HuH-7 (cell line): Measurements from ENCODE around the gene PHLPP1.
"Not testable (repeated sequence)": the region's sequence is repeated elsewhere in the genome, so short reads cannot be mapped to it uniquely, and the experiment has no call there.

Source experiments
- DNase-seq: peaks from one replicate; pipeline ENCODE4 v3.0.0; 2011; ENCODE audit warnings: low spot score

The PHLPP1 gene

DNA sequence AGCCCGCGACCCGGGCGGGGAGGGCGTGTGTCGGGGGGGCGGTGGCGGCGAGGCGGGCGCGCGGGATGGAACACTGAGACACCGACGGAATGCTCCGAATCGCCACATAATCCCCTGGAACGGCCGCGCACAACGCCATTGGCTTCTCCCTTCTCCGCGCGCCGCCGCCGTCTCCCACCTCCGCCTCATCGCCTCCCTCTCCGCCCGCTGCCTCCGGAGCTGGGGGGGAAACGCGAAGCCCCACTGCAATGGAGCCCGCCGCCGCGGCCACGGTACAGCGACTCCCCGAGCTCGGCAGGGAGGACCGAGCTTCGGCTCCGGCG is at the start of gene PHLPP1:
Gene PHLPP1, plus strand, starts transcription at position 106 of the 323 bp plus-strand sequence. Its CDS starts 143 bp downstream, at position 249.
- no peak for DNase-seq

DNA sequence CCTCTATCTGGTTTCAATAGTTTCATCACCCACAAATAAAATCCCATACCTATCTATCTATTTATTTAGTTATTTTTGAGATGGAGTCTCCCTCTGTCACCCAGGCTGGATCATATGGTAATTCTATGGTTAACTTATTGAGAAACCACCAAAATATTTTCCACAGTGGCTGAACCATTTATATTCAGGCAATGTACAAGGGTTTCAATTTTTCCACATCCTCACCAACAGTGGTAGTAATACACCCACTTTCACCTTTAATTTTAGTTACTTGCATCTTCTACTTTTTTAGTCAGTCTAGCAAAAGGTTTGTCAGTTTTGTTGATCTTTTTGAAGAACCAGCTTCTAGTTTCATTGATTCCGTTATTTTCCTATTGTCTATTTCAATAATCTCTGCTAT is 46.1 kb upstream of the PHLPP1 start:
- DNase-seq, result no peak

DNA sequence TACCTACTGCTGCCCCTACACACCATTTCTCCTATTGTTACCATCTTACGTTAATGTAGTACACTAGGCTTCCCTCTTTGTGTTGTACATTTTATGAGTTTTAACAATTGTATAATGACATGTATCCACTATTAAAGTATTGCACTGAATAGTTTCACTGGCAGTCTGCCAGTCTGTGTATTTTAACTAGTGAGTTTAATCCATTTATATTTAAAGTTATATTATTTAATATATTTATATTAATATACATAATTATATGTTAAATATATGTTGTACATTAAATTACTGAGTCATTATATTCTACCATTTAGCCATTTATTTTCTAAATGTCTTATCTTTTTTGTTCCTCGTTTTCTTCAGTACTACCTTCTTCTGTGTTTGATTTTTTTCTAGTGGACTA is 44.8 kb upstream of the PHLPP1 start:
- no peak for DNase-seq

DNA sequence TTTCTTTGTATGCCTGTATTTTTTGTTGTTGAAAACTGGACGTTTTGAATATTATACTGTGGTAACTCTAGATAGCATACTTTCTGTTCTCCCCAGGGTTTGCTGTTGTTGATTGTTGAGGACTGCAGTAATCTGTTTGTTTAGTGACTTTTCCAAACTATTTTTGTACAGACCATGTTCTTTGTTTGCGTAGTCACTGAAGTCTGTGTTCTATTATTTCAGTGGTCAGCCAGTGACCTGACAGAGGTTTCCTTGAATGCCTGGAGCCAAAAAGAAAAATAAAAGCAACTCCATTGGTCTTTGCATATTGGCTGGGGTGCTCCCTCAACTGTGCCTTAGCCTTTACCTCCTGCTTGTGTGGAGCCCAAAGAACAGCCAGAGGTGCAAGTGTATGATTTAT is 42.7 kb upstream of the PHLPP1 start:
- peak; percentile 14 for DNase-seq

DNA sequence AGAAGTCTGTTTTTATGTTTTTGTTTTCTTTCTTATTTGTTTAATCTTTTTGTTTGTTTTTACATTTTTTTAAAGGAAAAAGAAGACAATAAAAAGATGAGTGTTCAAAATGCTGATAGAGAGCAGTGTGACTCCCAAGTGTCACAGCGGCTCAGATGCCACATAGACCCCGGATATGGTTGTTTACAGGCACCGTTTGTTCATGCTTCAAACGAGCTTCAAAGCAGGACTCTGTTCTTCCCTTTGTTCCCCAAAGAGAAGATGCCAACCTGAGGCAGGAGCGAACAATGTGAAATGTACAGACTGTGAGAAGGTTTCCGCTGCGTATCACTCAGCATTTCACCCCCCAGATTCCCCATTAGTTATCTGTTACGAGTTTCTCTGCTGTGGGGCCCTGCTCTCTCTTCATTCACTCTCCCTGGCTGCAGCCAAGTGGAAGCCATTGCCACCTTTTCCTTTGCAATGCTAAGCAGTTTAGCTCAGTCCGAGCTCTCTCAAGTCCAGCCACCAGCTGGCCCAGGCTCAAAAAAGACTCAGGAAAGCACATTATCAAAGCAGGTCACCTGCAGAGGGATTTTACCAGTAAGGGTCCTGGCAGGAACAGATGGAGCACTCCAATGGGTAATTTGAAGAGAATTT is 36.4 kb upstream of the PHLPP1 start:
- no peak for DNase-seq

DNA sequence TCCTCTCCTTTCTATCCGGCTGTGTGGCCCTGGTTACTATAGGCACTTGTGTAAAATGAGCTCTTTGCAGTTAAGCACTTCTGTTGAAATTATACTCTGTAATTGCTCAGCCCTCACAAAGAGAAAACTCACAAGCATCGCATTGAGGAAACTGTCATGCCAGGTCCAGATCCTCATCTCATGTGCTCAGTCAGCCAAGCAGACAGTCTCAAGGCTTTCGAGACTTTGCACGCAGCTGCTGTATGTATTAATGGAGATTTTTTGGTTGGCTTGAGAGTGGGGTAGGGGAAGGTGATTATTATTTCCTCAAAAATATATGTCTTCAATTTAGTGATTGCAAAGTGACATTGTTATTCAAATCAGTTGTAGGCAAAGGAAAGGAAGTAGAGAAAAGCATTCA is 33.0 kb upstream of the PHLPP1 start:
- no peak for DNase-seq

DNA sequence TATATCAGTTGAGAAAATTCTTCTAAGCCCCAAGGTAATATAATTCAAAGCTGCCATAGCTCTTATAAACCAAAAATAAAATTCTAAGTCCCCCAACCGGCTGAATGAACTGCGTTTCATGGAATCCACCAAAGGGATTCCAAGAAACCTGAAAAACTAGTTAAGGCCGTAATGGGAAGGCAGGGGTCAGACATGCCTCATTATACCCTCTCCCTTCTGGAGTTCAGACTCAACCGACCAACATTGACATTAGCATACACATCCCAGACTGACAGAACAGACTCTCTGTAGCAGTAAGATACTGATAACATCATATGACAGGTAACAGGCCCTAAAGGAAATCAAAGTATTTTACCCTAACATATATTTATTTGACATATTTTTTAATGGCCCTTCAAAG is 31.4 kb upstream of the PHLPP1 start:
- DNase-seq, result no peak

DNA sequence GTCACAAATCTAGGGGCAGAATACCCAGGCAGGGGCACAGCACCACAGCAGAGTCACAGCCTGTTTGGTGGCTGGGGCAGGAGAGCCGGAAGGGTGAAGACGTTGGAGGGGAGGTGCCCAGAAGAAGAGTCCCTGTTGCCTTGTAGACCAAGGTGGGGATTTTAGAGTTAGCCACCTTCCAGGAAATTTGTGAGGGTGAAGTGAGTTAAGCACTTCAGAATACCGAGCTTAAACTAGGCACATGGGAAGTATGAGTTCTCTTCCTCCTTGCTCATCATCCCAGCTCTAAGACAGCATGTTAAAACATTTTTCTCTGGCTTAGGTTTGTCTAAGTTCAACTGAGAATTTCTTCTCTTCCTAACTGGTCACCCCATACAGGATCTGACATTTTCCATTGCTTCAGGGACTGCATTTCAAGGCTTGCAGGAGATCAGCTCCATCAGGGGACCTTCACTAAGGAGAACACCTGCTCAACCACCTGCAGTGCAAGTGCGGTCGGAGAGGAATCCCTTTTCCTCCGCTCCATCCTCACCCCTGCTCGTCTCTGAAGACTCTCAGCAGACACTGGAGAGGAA is 26.5 kb upstream of the PHLPP1 start:
- no peak for DNase-seq

DNA sequence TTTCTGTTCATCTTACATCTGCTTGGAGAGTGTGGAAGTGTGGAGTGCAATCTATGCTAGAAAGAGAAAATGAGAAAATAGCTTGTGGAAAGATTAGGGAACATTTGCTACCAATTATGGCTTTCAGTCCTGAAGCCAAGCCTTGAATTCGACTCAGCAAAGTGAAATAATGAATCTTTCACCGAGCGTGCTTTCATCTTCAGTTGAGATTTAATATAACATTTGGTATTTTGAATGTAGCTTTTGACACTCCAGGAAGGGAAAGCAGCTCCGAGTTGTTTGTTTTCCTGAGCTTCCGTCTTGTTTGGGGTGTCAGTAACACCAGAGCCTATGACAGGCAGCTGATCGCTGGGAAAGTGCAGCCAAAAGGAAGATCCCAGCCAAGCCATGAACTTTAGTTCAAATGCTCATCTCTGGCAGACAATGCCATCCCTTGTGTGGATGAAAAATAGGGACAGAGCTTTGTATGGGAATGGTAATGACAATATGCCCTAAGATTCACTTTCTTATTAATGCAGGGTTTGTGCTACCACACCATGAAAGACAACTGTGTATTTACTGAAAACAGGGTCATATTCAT is 25.0 kb upstream of the PHLPP1 start:
- DNase-seq, result no peak

DNA sequence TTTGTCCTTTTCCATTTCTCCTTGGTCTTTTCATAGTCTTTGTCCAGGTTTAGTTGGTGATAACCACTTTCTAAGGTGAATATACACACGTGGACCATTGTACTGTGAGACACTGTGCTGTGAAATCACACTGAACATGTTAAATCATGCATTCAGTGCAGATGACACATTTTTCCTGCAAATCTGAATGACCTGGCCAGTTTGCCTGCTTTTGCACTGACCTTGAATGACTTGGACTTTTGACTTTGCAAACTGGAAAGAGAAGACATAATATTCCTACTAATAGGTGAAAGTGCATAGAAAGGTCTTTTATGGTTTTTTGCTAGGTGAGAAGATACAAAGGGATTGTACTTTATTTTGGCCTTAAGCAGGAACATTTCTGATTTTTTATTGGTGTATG is 21.7 kb upstream of the PHLPP1 start:
- no peak for DNase-seq

DNA sequence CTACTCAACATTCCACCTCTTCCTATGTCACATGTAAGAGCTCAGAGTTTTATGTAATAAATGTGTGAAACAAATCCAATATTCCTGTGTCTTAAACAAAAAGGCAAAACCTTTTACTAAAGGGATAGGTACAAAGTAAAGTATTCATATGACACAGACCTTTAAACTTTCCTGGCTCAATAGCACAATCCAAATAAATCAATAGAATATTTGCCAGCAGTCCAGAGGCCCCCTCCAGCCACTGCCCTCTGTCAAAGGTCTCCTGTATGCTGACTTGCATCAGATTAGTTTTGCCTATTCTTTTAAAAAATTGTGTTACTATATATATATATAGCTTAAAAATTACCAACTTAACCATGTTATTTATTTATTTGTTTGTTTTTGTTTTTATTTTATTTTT is 17.7 kb upstream of the PHLPP1 start:
- DNase-seq, result no peak

DNA sequence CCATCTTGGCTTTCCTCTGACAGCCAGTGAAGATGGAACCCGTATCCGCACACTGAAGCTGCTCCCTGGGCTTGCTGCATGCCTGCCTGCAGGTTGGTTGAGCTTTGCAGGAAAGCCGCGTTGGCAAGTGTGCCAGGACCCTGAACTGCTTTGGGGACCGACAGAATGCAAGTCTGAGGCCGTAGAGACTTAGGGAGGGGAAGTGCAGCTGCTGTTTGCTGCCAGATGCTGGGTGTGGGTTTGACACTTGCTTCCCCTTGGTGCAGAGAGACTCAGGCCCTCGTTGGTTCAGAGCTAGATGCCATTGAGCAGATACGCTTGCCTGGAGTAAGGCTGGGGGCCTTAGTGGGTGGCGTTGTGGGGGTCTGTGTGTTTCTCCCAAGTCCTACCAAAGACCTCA is 13.1 kb upstream of the PHLPP1 start:
- DNase-seq, result no peak

DNA sequence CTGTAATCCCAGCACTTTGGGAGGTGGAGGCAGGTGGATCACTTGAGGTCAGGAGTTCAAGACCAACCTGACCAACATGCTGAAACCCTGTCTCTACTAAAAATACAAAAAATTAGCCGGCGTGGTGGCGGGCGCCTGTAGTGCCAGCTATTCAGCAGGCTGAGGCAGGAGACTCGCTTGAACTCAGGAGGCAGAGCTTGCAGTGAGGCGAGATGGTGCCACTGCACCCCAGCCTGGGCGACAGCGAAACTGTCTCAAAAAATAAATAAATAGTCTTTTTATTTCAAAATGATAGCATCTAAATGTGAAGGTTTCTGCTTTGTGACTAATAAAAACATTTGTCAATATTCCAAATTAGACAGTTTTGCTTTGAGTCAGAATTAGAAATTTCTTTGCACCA is 8.5 kb upstream of the PHLPP1 start:
- DNase-seq, result not testable (repeated sequence)

DNA sequence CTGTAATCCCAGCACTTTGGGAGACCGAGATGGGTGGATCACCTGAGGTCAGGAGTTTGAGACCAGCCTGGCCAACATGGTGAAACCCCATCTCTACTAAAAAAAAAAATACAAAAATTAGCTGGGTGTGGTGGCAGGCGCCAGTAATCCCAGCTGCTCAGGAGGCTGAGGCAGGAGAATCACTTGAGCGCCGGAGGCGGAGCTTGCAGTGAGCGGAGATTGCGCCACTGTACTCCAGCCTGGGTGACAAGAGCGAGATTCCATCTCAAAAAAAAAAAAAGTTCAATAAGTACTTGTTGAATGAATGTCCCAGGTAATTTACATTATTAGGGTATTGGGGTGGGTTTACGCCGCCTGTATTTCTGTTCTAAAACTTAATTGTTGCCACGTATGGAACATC is 5.4 kb upstream of the PHLPP1 start:
- DNase-seq, result not testable (repeated sequence)

DNA sequence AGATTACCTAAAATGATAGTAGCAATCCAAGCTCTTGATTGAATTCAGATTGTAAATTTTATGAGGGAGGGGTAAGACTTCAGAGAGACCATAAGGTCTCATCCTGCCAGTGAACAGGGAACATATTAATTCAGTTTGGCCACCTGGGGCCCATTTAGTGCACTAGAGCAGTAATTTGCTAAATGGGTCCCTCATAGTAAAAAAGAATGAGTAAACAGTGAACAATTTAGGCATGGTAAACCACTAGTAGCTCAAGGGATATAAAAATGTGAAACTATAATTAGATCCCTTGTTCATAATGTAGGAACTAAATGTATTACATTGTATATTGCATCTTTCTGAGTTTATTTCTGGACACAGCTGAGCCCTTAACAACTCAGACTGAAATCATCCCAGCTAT is 4.9 kb upstream of the PHLPP1 start:
- DNase-seq, result no peak

DNA sequence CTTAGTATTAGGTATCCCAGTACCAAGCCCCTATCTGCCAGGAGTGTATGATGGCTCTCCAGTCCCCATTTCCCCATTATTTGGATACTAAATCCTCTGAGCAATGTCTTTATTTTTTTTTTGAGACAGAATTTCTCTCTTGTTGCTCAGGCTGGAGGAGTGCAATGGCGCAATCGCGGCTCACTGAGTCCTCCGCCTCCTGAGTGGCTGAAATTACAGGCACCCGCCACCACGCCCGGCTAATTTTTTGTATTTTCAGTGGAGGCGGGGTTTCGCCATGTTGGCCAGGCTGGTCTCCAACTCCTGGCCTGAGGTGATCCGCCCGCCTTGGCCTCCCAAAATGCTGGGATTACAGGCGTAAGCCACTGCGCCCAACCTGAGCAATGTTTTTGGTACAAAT is 3.6 kb upstream of the PHLPP1 start:
- DNase-seq, result no peak

DNA sequence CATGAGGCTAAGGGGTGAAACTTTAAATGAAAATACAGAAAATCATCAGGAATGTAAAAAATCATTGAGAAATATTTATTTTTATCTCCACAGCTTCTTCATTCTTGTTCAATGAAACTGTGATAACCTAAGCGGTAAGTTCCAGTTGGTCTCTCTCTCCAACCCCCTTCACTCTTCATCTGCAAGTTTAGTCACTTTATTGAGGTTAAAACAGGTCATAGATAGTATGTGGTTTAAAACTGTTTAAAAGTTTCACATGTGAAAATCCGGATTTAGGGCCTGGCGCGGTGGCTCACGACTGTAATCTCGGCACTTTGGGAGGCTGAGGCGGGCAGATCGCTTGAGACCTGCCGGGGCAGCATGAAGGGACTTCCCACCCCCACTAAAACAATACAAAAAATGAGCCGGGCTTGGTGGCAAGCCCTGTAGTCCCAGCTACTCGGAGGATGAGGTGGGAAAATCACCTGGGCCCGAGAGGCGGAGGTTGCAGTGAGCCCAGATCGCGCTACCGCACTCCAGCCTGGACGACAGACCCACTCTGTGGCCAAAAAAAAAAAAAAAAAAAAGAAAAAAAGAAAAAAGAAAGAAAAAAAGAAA is 1.6 kb upstream of the PHLPP1 start:
- no peak for DNase-seq

DNA sequence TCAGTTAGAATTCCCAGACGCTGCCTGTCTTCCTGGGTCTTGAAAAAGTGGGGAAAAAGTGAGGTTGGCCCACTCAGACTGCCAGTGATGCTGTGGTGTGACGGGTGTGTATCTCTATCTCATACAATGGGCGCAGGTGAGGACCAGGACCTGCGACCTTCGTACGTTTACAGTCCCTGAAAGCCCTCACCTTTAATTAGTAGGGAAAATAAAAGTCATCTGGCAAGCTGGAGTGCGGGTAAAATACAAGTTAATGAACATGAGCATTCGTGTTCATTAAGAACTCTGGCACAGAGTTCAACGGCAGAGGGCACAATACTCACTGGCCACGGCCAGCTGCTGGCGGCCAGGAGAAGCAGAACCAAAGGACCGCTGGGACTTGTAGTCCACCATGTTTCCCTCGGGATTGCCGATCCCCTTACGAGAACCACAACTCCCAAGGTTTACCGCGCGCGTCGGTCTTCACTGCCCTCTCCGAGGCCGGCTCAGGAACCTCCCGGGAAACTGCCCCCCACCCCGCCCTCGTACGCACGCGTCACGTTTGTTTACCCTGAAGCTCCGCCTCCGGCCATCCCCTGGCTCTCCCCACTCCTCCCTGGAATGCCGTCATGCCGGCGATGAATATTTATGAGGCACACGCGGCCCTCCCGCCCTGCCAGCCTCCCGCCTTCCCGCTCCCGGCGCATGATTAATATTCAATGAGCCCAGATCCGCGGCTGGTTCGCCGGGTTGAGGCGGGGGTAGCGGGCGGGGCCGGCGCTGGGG is 488 bp upstream of the PHLPP1 start:
- peak; percentile 82 for DNase-seq

DNA sequence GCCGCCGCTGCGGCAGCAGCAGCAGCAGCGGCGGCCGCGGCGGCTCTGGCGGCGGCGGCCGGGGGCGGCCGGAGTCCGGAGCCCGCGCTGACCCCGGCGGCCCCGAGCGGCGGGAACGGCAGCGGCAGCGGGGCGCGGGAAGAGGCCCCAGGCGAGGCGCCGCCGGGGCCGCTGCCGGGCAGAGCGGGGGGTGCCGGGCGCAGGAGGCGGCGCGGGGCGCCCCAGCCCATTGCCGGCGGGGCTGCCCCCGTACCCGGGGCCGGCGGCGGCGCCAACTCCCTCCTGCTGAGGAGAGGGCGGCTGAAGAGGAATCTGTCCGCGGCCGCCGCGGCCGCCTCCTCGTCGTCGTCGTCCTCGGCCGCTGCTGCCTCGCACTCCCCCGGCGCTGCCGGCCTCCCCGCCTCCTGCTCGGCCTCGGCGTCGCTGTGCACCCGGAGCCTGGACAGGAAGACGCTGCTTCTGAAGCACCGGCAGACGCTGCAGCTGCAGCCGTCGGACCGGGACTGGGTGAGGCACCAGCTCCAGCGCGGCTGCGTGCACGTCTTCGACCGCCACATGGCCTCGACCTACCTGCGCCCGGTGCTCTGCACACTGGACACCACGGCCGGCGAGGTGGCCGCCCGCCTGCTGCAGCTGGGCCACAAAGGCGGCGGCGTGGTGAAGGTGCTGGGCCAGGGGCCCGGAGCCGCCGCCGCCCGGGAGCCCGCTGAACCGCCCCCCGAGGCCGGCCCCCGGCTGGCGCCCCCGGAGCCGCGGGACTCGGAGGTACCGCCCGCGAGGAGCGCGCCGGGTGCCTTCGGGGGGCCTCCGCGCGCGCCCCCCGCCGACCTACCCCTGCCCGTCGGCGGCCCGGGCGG is 646 bp downstream of the PHLPP1 start:
- DNase-seq, result peak; percentile 38

DNA sequence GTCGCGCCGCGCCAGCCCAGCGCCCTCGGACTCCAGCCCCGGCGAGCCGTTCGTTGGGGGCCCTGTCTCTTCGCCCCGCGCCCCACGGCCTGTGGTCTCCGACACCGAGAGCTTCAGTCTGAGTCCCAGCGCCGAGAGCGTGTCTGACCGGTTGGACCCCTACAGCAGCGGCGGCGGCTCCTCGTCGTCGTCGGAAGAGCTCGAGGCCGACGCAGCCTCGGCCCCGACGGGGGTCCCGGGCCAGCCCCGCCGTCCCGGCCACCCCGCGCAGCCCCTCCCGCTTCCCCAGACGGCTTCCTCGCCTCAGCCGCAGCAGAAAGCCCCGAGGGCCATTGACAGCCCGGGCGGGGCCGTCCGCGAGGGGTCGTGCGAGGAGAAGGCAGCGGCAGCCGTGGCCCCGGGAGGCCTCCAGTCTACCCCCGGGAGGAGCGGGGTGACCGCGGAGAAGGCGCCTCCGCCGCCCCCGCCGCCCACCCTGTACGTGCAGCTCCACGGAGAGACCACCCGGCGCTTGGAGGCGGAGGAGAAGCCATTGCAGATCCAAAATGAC is 1.4 kb downstream of the PHLPP1 start:
- peak; percentile 49 for DNase-seq

DNA sequence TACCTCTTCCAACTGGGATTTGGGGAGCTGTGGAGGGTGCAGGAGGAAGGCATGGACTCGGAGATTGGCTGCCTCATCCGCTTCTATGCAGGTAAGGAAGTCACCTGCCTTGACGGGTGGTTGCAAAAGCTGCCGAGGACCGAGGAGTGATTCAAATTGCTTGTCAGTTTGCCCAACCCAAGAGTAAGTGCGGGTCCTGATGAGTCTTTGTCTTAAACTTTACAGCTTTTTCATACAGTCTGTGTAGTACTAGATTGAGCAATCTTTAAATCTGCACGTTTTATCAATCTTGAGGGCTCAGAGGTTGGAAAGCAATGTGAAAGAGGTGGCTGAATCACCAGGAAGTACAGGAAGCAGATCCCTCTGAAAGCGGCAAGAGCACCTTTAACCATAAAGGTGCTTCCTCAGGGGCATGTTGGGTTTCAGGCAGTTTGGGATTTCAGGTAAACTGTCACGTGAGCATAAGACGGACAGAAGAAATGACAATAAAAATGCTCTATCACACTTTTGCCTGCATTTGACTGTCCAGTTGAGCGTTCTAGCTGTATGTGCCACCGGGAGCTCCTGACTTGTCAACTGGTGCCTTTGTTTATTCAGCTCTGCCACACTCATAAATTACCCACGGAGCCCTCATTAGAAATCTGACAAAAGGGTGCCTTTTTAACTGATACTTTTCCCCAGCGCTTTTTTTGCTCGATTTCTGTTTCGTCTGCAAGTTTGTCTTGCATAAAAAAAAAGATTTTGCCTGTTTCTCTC is 2.0 kb downstream of the PHLPP1 start:
- peak; percentile 27 for DNase-seq
